Retinal pigment epithelial cell (primary cell): ENCODE results near the gene RPA3.
A peak's percentile ranks its signal among the peaks of the same experiment; 100 is the strongest.

Experiments used
- DNase-seq: peaks from one replicate; pipeline ENCODE4 v3.0.0-alpha.2; 2010; ENCODE audit warnings: low read depth
- H3K4me3 ChIP-seq: 2 replicates; pipeline ENCODE4 v1.5.1; 2011; ENCODE audit warnings: mild to moderate bottlenecking, low read length, control low read depth, moderate library complexity
- CTCF ChIP-seq: conservative IDR thresholded peaks from 2 replicates; pipeline ENCODE4 v1.5.1; 2011; ENCODE audit warnings: low read depth, low read length, control low read depth, inconsistent platforms

The RPA3 gene

DNA sequence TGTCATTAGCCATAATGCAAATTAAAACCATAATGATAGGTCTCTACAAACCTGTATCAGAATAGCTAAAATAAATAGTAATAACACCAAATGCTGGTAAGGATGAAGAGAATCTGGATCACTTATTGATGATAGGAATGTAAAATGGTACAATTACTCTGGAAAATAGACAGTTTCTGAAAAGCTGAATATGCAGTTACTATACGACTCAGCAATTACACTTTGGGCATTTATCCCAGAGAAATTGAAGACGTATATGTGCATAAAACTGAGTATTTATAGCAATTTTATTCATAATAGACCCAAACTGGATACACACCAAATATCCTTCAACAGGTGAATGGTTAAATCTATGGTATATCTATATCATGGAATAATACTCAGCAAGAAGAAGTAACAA is 7.9 kb downstream of the RPA3 start:
- TF ChIP-seq CTCF = no peak
- DNase-seq = no peak
- H3K4me3 ChIP-seq = no peak overlapping the region

GRCh38 chr7:7709291-7709690 is 9.1 kb downstream of the RPA3 start:
- TF ChIP-seq CTCF = peak; percentile 2
- no peak for DNase-seq
- no peak overlapping the region for H3K4me3 ChIP-seq

GRCh38 chr7:7707806-7708205 is 10.6 kb downstream of the RPA3 start:
- no peak overlapping the region for H3K4me3 ChIP-seq
- TF ChIP-seq CTCF = no peak
- no peak for DNase-seq

GRCh38 chr7:7707246-7707645 is 11.2 kb downstream of the RPA3 start:
- TF ChIP-seq CTCF = no peak
- DNase-seq = no peak
- no peak overlapping the region for H3K4me3 ChIP-seq

GRCh38 chr7:7706556-7707172 is 11.7 kb downstream of the RPA3 start:
- no peak for TF ChIP-seq CTCF
- no peak for DNase-seq
- H3K4me3 ChIP-seq = no peak overlapping the region

DNA sequence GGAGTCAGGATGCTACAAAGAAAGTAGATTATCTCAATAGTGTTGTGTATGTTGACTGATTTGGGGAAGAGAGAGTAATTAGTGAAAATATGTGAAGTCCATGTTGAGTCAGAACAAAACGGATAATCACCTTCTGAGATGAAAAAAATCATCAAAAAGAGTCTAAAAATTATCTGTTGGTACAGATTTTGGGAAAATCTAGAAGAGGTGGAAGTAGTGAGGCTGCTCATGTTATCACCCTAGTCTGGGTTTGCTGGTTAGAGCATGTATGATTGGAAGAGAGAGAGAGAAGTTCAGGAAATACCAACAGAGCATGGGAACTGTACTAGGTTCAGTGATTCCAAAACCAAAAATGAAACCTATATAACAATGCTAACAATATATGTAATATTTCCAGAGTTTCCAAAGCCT is 12.3 kb downstream of the RPA3 start:
- no peak for TF ChIP-seq CTCF
- DNase-seq = no peak
- no peak overlapping the region for H3K4me3 ChIP-seq

- TF ChIP-seq CTCF = no peak
- H3K4me3 ChIP-seq = no peak overlapping the region
- DNase-seq = no peak
Measured at GRCh38 chr7:7705318-7705717, 13.1 kb downstream of the RPA3 start.
